Measurements from ENCODE around the gene CDH4. TPM values are rescaled to one million over a fixed set of nuclear protein-coding genes. Genes with fewer than 3 reads are reported as not detected.

CDH4 gene
- total RNA-seq, 1 donor from 2014 or later: 9.2 TPM

DNA sequence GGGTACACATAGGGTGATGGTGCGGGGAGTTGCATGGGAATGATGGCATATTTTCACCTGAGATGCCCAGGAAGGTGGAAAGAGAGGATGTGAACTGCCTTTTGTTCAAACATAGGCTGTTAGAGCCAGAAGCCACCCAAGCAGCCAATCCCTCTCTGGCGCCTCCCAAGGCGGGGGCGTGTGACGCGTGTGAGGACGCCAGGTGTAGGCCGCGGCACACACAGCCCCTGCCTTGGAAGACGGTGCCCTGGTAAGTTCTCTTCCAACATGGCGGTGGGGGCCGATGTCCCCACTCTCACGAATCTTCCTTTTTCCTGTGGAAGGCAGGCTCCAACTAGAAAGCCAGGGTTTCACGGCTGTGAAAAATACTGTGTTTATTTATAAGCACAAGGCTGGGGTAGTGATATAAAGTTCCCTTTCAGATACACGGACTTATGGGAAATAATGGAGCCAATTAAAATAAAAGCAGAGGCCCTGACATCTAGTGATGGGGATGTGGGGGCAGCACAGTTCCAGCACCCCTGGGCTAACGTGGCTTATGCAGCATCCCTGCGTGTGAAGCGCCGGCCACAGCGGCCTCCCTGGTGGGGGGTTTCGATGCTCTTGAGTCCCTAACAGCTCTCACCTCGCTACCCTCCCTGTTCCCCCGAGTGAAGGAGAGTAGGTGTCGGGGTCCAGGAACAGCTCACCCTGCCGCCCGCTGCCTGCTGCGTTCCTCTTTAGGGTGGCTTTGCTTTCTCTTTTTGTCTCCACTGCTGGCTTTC lies 28.3 kb downstream of the CDH4 start:
- DNase-seq (ENCODE audit: extremely low read depth, low read depth, low spot score): no peak

- DNase-seq (ENCODE audit: extremely low read depth, low read depth, low spot score): no peak
Measured at GRCh38 chr20:61281286-61281795, 29.3 kb downstream of the CDH4 start.

- no peak for DNase-seq (ENCODE audit: extremely low read depth, low read depth, low spot score)
Measured at GRCh38 chr20:61284752-61285151, 32.7 kb downstream of the CDH4 start.

- no peak for DNase-seq (ENCODE audit: extremely low read depth, low read depth, low spot score)
Measured at GRCh38 chr20:61285152-61285645, 33.1 kb downstream of the CDH4 start.

- DNase-seq (ENCODE audit: extremely low read depth, low read depth, low spot score): no peak
Measured at GRCh38 chr20:61285691-61286090, 33.6 kb downstream of the CDH4 start.

DNA sequence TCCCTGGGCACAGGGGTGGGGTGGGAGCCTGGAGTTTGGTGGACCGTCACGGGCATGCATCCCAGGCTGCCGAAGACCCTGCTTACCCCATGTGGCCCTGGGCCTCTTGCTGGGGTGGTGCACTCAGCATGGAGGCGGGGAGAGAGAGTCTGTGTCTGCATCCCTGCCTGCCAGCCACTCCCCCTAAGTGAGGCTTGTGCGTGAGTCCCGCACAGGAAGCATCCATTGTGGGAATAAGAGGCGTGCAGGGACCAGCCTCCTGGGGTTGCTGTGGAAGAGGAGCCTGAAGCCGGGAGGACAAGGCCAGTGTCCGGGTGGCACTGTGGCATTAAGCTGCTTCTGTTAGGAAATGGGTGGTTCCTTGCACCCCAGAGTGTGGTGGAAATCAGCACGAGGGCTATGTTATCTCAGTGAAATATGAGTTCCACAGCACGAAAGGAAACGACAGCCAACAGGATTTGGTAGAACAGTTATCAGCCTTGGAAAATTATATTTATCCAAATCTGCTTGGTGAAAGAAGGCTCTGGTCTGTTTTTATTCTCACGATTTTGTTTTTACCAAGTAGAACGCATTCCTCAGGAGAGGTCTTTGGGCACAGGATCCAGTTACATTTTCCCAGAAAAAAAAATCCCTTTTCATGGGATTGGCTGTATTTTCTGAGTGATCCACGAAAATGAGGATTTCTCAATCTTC lies 35.7 kb downstream of the CDH4 start:
- DNase-seq (ENCODE audit: extremely low read depth, low read depth, low spot score): no peak

- DNase-seq (ENCODE audit: extremely low read depth, low read depth, low spot score): no peak
Measured at GRCh38 chr20:61288331-61288784, 36.3 kb downstream of the CDH4 start.

- DNase-seq (ENCODE audit: extremely low read depth, low read depth, low spot score): no peak
Measured at GRCh38 chr20:61289166-61289565, 37.1 kb downstream of the CDH4 start.

GRCh38 chr20:61290721-61291120 lies 38.7 kb downstream of the CDH4 start:
- DNase-seq (ENCODE audit: extremely low read depth, low read depth, low spot score): no peak

- no peak for DNase-seq (ENCODE audit: extremely low read depth, low read depth, low spot score)
Measured at GRCh38 chr20:61291166-61291829, 39.2 kb downstream of the CDH4 start.

DNA sequence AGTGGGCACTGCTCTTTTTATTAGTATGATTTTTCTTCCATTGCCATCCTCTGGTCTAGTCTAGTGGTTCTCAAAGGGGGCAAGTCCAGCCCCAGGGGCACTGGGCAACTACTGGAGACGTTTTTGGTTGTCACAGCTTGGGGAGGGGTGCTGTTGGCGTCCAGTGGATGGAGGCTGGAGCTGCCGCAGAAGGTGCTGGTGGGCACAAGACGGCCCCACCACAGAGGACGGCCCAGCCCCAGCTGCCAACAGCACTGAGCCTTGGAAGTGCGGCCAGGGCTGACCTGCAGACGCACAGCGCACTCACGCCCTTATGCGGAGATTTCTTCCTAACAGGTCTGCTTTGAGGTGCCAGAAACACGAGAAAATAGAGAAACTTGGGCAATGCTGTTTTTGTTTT lies 40.3 kb downstream of the CDH4 start:
- DNase-seq (ENCODE audit: extremely low read depth, low read depth, low spot score): no peak

DNA sequence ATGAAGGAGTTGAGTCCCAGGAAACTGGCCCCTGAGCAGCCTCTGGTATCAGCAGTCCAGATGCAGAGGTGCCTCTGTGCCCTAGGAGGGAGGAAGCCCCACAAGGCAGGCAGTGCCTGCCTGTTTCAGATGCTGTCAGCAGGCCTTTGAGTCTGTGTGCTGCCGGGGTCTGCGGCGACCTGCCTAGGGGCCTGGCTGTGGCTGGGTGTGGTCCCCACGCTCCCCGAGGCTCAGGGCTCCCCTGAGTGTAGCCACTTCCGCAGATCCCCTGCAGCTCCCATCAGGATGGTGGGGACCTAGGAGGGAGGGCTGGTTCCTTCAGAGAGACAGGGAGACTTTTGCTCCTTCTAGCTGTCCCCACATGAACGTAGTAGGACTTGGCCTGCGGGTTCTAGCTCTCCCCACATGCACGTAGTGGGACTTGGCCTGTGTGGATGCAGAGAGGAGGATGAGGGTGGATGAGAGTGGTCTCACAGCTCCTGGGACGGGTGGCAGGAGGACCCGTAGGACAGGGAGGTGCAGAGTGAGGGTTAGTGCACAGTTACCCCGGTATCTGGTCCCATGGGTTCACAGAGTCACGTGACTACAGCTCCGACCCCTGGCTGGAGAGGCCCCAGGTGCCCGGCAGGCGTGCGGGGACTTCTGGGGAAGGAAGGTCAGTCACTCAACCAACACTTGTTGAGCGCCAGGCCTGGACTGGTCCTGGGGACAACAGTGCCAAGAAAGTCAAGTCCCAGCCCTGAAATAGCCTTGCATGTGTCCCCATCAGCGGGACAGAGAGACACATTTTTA lies 41.0 kb downstream of the CDH4 start:
- DNase-seq (ENCODE audit: extremely low read depth, low read depth, low spot score): no peak

GRCh38 chr20:61293951-61294350 lies 41.9 kb downstream of the CDH4 start:
- DNase-seq (ENCODE audit: extremely low read depth, low read depth, low spot score): no peak

GRCh38 chr20:61295249-61295648 lies 43.2 kb downstream of the CDH4 start:
- no peak for DNase-seq (ENCODE audit: extremely low read depth, low read depth, low spot score)

DNA sequence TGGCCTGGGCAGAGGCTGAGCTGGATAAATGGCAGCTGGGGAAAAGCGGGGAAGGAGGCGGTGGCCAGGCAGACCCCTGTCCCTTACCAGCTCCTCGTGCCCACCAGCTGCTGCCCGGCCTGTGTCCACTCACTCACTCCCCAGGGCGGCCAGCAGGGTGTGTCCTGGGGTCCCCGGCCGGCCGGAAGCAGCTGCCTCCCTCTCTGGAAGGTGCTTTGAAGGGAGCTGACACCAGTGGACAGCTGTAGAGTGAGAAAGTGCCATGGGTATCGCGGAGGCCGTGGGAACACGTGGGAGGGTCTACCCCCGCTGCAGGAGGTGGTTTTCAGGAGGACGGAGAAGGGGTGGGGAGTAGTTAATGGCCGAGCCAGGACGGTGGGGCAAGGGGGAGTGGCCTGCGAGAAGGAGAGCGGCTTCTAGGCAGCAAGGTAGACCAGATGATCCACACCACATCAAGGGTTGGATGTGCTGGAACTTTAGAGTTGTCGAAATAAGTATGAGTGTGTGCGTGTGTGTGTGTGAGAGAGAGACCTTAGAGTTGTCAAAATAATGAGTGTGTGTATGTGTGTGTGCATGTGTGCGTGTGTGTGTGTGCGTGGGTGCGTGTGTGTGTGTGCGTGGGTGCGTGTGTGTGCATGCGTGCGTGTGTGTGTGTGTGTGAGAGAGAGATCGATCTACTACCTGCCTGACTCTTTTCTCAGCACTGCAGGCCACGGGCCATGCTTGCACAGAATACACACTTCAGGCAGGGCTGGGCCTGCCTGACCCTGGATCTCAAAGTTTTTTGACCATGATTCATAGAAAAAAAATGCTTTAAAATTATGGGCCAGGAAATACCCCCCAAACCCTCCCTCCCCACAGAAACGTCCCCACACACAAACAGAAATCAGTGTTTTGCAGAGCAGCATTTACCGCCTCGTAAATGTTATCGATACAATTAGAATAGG lies 43.9 kb downstream of the CDH4 start:
- no peak for DNase-seq (ENCODE audit: extremely low read depth, low read depth, low spot score)

DNA sequence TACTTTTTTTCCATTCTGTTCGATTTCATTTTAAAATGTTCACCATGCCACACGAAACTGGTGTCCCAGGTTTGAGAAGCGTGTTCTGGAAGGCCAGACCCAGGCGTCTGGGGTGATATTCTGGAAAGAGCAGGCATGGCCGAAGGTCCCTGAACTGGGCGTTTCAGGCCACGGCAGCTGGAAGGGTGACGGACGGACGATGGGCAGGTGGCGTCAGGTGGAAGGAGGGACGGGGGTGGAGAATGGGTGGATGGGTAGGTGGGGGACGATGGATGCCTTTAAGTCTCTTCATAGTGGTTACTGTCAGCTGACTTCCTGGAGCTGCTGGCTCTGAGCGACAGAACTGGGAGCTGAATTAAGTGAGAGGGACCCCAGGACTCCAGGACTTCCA lies 44.6 kb downstream of the CDH4 start:
- DNase-seq (ENCODE audit: extremely low read depth, low read depth, low spot score): no peak

- DNase-seq (ENCODE audit: extremely low read depth, low read depth, low spot score): no peak
Measured at GRCh38 chr20:61297491-61297890, 45.4 kb downstream of the CDH4 start.

- no peak for DNase-seq (ENCODE audit: extremely low read depth, low read depth, low spot score)
Measured at GRCh38 chr20:61297986-61298385, 45.9 kb downstream of the CDH4 start.

- DNase-seq (ENCODE audit: extremely low read depth, low read depth, low spot score): no peak
Measured at GRCh38 chr20:61298661-61299060, 46.6 kb downstream of the CDH4 start.

Data from glomerular endothelial cell (primary cell).